GM21367 (cell line): ENCODE results near the gene RRP15.
A peak's percentile ranks its signal among the peaks of the same experiment; 100 is the strongest.

ENCODE experiments used
- ATAC-seq: cut with Tn5 transposase; IDR thresholded peaks from one replicate; pipeline ENCODE4 v1.9.1; 2021; ENCODE audit not compliant: unreplicated experiment

The RRP15 gene

GRCh38 chr1:218332416-218332815 lies 47.3 kb downstream of the RRP15 start:
- no peak for ATAC-seq

- no peak for ATAC-seq
Observed at GRCh38 chr1:218336328-218336727, 51.2 kb downstream of the RRP15 start.

- ATAC-seq: peak; percentile 75
Observed at GRCh38 chr1:218339267-218339831, 54.3 kb downstream of the RRP15 start.

- no peak for ATAC-seq
Observed at GRCh38 chr1:218341325-218341724, 56.2 kb downstream of the RRP15 start.

- no peak for ATAC-seq
Observed at GRCh38 chr1:218342091-218342490, 57.0 kb downstream of the RRP15 start.

DNA sequence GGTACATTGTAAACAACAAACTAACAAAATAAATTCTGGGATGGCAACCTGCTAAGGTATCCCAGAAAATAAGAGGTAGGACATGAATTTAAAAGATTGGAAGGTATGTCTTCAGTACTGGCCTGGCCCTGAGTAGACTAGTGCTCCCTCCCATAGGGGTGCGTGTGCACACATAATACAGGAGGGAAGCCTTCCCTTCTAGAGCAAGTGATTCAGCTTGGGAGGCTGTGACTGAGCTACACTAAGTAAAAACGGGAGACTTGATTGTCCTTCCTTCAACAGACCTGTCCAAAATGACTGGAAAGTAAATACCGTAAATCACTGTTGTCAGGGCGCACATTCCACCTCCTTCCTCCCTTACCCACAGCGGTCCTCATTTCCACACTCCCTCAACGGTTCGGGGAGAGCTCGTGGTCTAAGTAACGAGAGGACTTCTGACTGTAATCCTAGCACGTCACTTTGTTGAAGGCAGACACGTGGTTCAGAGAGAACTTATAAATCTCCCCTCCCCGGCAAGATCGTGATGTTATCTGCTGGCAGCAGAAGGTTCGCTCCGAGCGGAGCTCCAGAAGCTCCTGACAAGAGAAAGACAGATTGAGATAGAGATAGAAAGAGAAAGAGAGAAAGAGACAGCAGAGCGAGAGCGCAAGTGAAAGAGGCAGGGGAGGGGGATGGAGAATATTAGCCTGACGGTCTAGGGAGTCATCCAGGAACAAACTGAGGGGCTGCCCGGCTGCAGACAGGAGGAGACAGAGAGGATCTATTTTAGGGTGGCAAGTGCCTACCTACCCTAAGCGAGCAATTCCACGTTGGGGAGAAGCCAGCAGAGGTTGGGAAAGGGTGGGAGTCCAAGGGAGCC lies 60.0 kb downstream of the RRP15 start, which contains the start of gene TGFB2:
Gene TGFB2, plus strand, starts transcription at position 523 of the 859 bp plus-strand sequence. CDS start 1,366 bp downstream, outside the sequence.
- ATAC-seq: peak; percentile 41

DNA sequence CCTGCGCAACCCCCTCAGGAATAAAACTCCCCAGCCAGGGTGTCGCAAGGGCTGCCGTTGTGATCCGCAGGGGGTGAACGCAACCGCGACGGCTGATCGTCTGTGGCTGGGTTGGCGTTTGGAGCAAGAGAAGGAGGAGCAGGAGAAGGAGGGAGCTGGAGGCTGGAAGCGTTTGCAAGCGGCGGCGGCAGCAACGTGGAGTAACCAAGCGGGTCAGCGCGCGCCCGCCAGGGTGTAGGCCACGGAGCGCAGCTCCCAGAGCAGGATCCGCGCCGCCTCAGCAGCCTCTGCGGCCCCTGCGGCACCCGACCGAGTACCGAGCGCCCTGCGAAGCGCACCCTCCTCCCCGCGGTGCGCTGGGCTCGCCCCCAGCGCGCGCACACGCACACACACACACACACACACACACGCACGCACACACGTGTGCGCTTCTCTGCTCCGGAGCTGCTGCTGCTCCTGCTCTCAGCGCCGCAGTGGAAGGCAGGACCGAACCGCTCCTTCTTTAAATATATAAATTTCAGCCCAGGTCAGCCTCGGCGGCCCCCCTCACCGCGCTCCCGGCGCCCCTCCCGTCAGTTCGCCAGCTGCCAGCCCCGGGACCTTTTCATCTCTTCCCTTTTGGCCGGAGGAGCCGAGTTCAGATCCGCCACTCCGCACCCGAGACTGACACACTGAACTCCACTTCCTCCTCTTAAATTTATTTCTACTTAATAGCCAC lies 60.7 kb downstream of the RRP15 start:
- ATAC-seq: peak; percentile 64

GRCh38 chr1:218346391-218347204 lies 61.5 kb downstream of the RRP15 start:
- ATAC-seq: no peak

GRCh38 chr1:218347336-218347722 lies 62.2 kb downstream of the RRP15 start:
- ATAC-seq: no peak

- no peak for ATAC-seq
Observed at GRCh38 chr1:218347723-218348627, 62.9 kb downstream of the RRP15 start.

DNA sequence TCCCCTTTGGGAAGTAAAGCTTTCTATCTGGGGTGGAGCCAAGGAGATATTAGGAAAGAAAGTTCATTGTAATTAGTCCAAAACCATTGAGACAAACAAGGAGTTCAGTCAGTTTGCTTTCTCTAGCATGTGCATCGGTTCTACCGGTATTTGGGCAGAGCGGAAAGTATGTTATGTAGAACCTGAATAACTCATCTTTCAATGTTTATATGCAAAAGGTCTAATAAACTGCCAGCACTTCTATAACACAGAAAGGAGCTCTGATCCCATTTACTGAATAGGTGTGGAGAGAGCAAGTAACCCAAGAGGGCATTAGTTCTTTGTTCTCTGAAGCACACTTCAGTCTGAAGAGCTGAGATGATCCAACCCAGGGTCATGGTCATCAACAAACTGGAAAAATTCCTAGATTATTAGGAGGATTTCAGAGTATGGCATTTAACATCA lies 63.6 kb downstream of the RRP15 start:
- ATAC-seq: no peak

DNA sequence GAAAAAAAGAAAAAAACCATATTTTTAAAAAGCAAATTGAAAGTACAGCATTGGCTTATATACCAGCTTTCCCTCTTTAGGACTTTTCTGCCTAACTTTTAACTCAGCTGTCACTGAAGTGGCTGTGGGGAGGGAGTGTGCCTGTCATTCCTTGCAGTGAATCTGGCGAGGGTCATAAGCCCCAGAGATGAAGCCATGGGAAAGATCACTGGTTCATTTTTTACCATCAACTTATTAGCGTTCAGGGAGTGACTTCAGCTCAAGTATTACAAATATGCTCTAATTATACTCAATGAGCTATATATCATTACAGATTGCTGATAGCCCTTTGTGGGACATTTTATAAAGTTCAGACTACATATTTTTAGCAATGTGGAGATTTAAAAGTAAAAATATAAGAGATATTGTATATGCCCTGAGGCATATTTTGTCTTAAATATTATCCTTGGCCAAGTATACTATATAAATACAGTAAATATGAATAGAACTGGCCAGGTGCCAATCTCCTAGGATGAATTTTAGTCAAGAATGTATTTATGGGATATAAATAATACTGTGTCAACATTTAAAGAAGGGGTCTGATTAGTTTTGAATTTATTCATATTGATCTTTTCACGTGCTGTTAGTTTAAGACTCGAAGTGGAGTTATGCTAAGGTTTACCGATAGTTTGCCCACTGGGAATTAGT lies 64.4 kb downstream of the RRP15 start:
- no peak for ATAC-seq

- ATAC-seq: no peak
Observed at GRCh38 chr1:218350035-218350525, 65.0 kb downstream of the RRP15 start.

GRCh38 chr1:218350801-218351266 lies 65.7 kb downstream of the RRP15 start:
- ATAC-seq: no peak

GRCh38 chr1:218351391-218352074 lies 66.4 kb downstream of the RRP15 start:
- ATAC-seq: peak; percentile 81

GRCh38 chr1:218352075-218352438 lies 67.0 kb downstream of the RRP15 start:
- no peak for ATAC-seq

- no peak for ATAC-seq
Observed at GRCh38 chr1:218353656-218354055, 68.6 kb downstream of the RRP15 start.

- ATAC-seq: no peak
Observed at GRCh38 chr1:218355278-218355677, 70.2 kb downstream of the RRP15 start.
